HepG2 (cell line): ENCODE measurements around the gene ALPL. TPM values are rescaled to one million over a fixed set of nuclear protein-coding genes. Genes with fewer than 3 reads are reported as not detected.

Experiments used
- ATAC-seq: fragments of 200-7000 bp; cut with Tn5 transposase; 3 replicates; pipeline ENCODE4 v1.9.1; 2020; ENCODE audit warnings: mild to moderate bottlenecking, moderate library complexity
- BruUV-seq: library from RNA; stranded (reverse); fragments of 400-500 nt; replicated peaks from 2 replicates; lab custom pipeline; 2021; lab: Mats Ljungman, UMichigan
- CTCF ChIA-PET: fragments of 300-600 bp; formaldehyde crosslinking; extraction: SDS; loops from one replicate; lab custom pipeline; 2021; ENCODE audit warnings: low total read pairs, inconsistent platforms, low intra/inter-chr PET ratio; lab: Yijun Ruan, JAX
- POLR2A ChIA-PET: fragments of 350-600 bp; sonication (Branson Sonifier 250); formaldehyde crosslinking; loops from one replicate; lab custom pipeline; 2020; ENCODE audit warnings: antibody characterized with exemption, inconsistent platforms; lab: Yijun Ruan, JAX
- DNase-seq: peaks from one replicate; pipeline ENCODE4 v3.0.0-alpha.2; 2015; ENCODE audit warnings: low spot score
- FAIRE-seq: peaks from 3 replicates; lab custom pipeline; 2011; peaks lifted over from hg19 to GRCh38; lab: Jason Lieb, UNC
- H2AFZ ChIP-seq: one replicate; pipeline ENCODE4 v1.6.1; 2011; ENCODE audit warnings: low read length, inconsistent platforms
- H3K27ac ChIP-seq: fragments of 300-600 bp; 3 replicates; pipeline ENCODE4 v1.8.0; 2011; ENCODE audit warnings: mixed run types, mild to moderate bottlenecking, mixed read lengths, low read length, inconsistent platforms; ENCODE audit not compliant: insufficient read depth; ENCODE audit errors: extremely low read length
- H3K27me3 ChIP-seq, 2 experiments: fragments of 200-600 bp in 1 of 2; 2 replicates in 1 of 2; 3 replicates in 1 of 2; pipeline versions ENCODE4 v1.6.0 to v1.8.0; 2011; ENCODE audit warnings: low read length in 2 of 2, mild to moderate bottlenecking in 2 of 2, moderate library complexity in 2 of 2, inconsistent platforms in 1 of 2; ENCODE audit not compliant: insufficient read depth in 2 of 2, control insufficient read depth in 1 of 2
- H3K36me3 ChIP-seq, 2 experiments: fragments of 200-600 bp in 1 of 2; replicated peaks in 1 of 2; 2 replicates in 1 of 2; 3 replicates in 1 of 2; pipeline versions ENCODE4 v1.5.1 to v1.8.0; 2011; ENCODE audit warnings: low read length in 2 of 2, inconsistent platforms in 1 of 2; ENCODE audit not compliant: insufficient read depth in 2 of 2, control insufficient read depth in 1 of 2
- H3K4me1 ChIP-seq: 2 replicates; pipeline ENCODE4 v1.5.1; 2012; ENCODE audit warnings: low read length, inconsistent platforms; ENCODE audit not compliant: insufficient read depth
- H3K4me2 ChIP-seq: 2 replicates; pipeline ENCODE4 v1.6.0; 2011; ENCODE audit warnings: low read depth, low read length, inconsistent platforms
- H3K4me3 ChIP-seq, 3 experiments: fragments of 200-600 bp in 1 of 3; sonication (generic), shearing (Covaris generic) in 1 of 3; replicated peaks in 1 of 3; 2 replicates each; pipeline ENCODE4 v1.5.1; 2011 to 2016; ENCODE audit warnings: low read length in 3 of 3, inconsistent platforms in 2 of 3, low read depth in 2 of 3, mild to moderate bottlenecking in 2 of 3, control low read depth in 1 of 3, mixed read lengths in 1 of 3; ENCODE audit not compliant: insufficient read depth in 1 of 3
- H3K79me2 ChIP-seq: one replicate; pipeline ENCODE4 v1.6.1; 2011; ENCODE audit warnings: low read length, inconsistent platforms; ENCODE audit not compliant: insufficient read depth
- H3K9ac ChIP-seq: 2 replicates; pipeline ENCODE4 v1.6.0; 2011; ENCODE audit warnings: mild to moderate bottlenecking, low read depth, low read length, inconsistent platforms; ENCODE audit not compliant: insufficient read depth
- H3K9me3 ChIP-seq: 2 replicates; pipeline ENCODE4 v1.5.1; 2012; ENCODE audit warnings: mild to moderate bottlenecking, low read length
- H4K20me1 ChIP-seq: 2 replicates; pipeline ENCODE4 v1.6.0; 2011; ENCODE audit warnings: inconsistent platforms, mild to moderate bottlenecking, low read length, moderate library complexity; ENCODE audit not compliant: insufficient read depth
- BHLHE40 ChIP-seq: IDR thresholded peaks from 2 replicates; pipeline ENCODE4 v1.6.1; 2011; ENCODE audit warnings: low read length, improper control_type of control experiment
- GABPB1 ChIP-seq: IDR thresholded peaks from 2 replicates; pipeline ENCODE4 v1.6.1; 2016; ENCODE audit warnings: mild to moderate bottlenecking, missing genetic modification reagents, moderate library complexity, missing compliant biosample characterization
- HIC2 ChIP-seq: sonication (generic); formaldehyde crosslinking; IDR thresholded peaks from 2 replicates; pipeline ENCODE4 v1.9.0; 2022; ENCODE audit warnings: low read depth, missing genetic modification reagents
- HMG20B ChIP-seq: conservative IDR thresholded peaks from 2 replicates; pipeline ENCODE4 v1.6.1; 2016; ENCODE audit warnings: missing genetic modification reagents, missing compliant biosample characterization
- MAF1 ChIP-seq: sonication (generic); formaldehyde crosslinking; IDR thresholded peaks from 2 replicates; pipeline ENCODE4 v1.5.0; 2020; ENCODE audit warnings: missing genetic modification reagents, borderline replicate concordance
- MAFK ChIP-seq, 2 experiments: IDR thresholded peaks in 1 of 2; conservative IDR thresholded peaks in 1 of 2; 2 replicates each; pipeline ENCODE4 v1.6.1; 2011; ENCODE audit warnings: improper control_type of control experiment in 2 of 2, low read length in 2 of 2
- POLR2A ChIP-seq, 2 experiments: IDR thresholded peaks; 2 replicates each; pipeline ENCODE4 v1.6.1; 2011; ENCODE audit warnings: low read depth in 2 of 2, low read length in 2 of 2, mild to moderate bottlenecking in 1 of 2, moderate library complexity in 1 of 2; ENCODE audit not compliant: insufficient read depth in 1 of 2
- PRDM15 ChIP-seq: sonication (generic); formaldehyde crosslinking; IDR thresholded peaks from 2 replicates; pipeline ENCODE4 v1.4.0; 2020; ENCODE audit warnings: missing genetic modification reagents
- REL ChIP-seq: sonication (generic); formaldehyde crosslinking; conservative IDR thresholded peaks from 2 replicates; pipeline ENCODE4 v1.8.0; 2022; ENCODE audit warnings: mild to moderate bottlenecking, missing genetic modification reagents, moderate library complexity
- SP2 ChIP-seq: sonication (generic); formaldehyde crosslinking; IDR thresholded peaks from 2 replicates; pipeline ENCODE4 v1.5.1; 2020; ENCODE audit warnings: mild to moderate bottlenecking, missing genetic modification reagents
- ZNF124 ChIP-seq: sonication (generic); formaldehyde crosslinking; IDR thresholded peaks from 2 replicates; pipeline ENCODE4 v1.4.0; 2020; ENCODE audit warnings: missing genetic modification reagents
- ZNF207 ChIP-seq: fragments of 450-650 bp; IDR thresholded peaks from 2 replicates; pipeline ENCODE4 v1.6.1; 2016; ENCODE audit warnings: antibody characterized with exemption, borderline replicate concordance
- ZNF431 ChIP-seq: sonication (generic); formaldehyde crosslinking; IDR thresholded peaks from 2 replicates; pipeline ENCODE4 v1.9.0; 2022; ENCODE audit warnings: missing genetic modification reagents, low read depth, mild to moderate bottlenecking, borderline replicate concordance
- ZNF44 ChIP-seq: sonication (generic); formaldehyde crosslinking; IDR thresholded peaks from 2 replicates; pipeline ENCODE4 v1.5.1; 2020; ENCODE audit warnings: mild to moderate bottlenecking, missing genetic modification reagents
- ZNF605 ChIP-seq: sonication (generic); formaldehyde crosslinking; IDR thresholded peaks from 2 replicates; pipeline ENCODE4 v1.8.0; 2022; ENCODE audit warnings: mild to moderate bottlenecking, missing genetic modification reagents
- ZNF607 ChIP-seq: sonication (generic); formaldehyde crosslinking; IDR thresholded peaks from 2 replicates; pipeline ENCODE4 v1.5.1; 2020; ENCODE audit warnings: missing genetic modification reagents, mild to moderate bottlenecking, borderline replicate concordance
- ZNF839 ChIP-seq: sonication (generic); formaldehyde crosslinking; IDR thresholded peaks from 2 replicates; pipeline ENCODE4 v1.4.0; 2020; ENCODE audit warnings: missing genetic modification reagents, mild to moderate bottlenecking, borderline replicate concordance
- ZSCAN22 ChIP-seq: sonication (generic); formaldehyde crosslinking; IDR thresholded peaks from 2 replicates; pipeline ENCODE4 v1.4.0; 2020; ENCODE audit warnings: mild to moderate bottlenecking, missing genetic modification reagents
- WGBS: methylation state at CpG from one replicate; pipeline ENCODE4 v1.1.6; 2017; ENCODE audit warnings: low lambda C conversion rate; 5-methylcytosine and 5-hydroxymethylcytosine counted together
- in situ Hi-C: cut with HindIII; loops from 2 replicates; pipeline ENCODE4 v1.10.0; 2017; ENCODE audit warnings: low pct_unique_long_range_greater_than_20kb; ENCODE audit not compliant: extremely low pct_ligation_motif_present
- intact Hi-C: fragments of 100-400 bp; cut with micrococcal nuclease; formaldehyde crosslinking; loops from one replicate; pipeline ENCODE4 v1.10.0; 2022; ENCODE audit not compliant: unreplicated experiment
- polyA plus RNA-seq, 8 experiments: library from polyadenylated mRNA; depleted of rRNA in 3 of 8; stranded (reverse) in 7 of 8; unstranded in 1 of 8; fragments of >200 nt; fragmentation: Illumina TruSeq in 4 of 8; extraction: Trizol in 4 of 8; gene quantifications; 2 replicates each; pipeline versions ENCODE4 v1.2.1 to v1.2.3, GENCODE V29; 2011 to 2016; ENCODE audit warnings: low read depth in 4 of 8, missing spikeins in 1 of 8, mixed read lengths in 1 of 8; ENCODE audit not compliant: insufficient read depth in 1 of 8
- total RNA-seq, 5 experiments: library from RNA; depleted of rRNA; stranded (reverse); fragments of >200 nt; fragmentation: Illumina TruSeq; extraction: Trizol; gene quantifications; 2 replicates each; pipeline ENCODE4 v1.2.3, GENCODE V29; 2016; ENCODE audit warnings: low read depth in 1 of 5
- TF ChIP-seq, protein P1 (sequence below): sonication (generic); formaldehyde crosslinking; IDR thresholded peaks from 2 replicates; pipeline ENCODE4 v1.4.0; 2020; ENCODE audit warnings: missing genetic modification reagents

The ALPL gene
- total and polyA plus RNA-seq, 2 of the 13 experiments (the other 11 are each of a cell fraction or from before 2014, with no cell fraction given): 0.12 TPM; not detected in 1

DNA sequence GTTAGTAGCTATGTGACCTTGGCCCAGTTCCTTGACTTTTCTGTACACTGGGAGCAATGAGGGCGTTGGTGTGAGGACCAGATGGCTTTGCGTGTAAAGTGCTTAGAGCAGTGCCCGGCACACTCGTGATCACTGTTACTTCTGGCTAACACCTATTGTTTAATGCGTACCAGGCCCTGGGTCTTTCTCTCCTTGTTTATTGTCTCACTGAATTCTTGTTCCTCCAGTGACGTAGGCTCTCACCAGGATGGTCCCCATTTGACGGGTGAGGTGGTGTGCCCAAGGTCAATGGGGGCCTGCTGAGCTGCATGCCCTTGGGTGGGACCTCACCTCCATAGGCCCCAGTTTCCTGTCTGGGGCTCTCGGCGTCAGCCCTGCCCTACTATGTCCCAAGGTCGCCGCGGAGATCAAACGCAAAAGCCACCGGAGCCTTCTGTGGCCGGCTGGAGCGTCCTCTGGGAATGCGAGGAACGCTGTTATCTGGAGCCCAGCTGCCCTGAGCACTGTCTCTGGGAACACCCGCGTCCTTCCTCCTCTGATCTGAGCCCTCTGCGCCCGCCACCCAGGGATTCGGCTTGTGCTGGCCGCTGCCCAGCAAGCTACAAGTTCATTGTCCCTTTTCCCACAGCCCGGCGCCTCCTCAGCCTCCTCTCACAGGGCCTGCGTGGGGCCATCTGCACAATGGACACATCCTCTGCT lies 28.9 kb downstream of the ALPL start (continued):
- TF ChIP-seq PRDM15: no peak
- no peak for TF ChIP-seq ZNF607 (CRISPR knock-in tag)
- TF ChIP-seq ZNF605: 0 out of 2 replicates have a peak, but pooled peaks have one; percentile 38
- no peak for TF ChIP-seq SP2 (CRISPR knock-in tag)
- no peak for TF ChIP-seq ZNF207
- no peak for TF ChIP-seq MAFK (conservative IDR thresholded peaks at IDR 0.05 in 1 of 2, IDR thresholded peaks at IDR 0.05 in 1 of 2; ENCODE audit: low read length in 2 of 2)
- no peak for TF ChIP-seq MAF1
- no peak for TF ChIP-seq REL (CRISPR knock-in tag)
- TF ChIP-seq GABPB1 (CRISPR knock-in tag): peak; percentile 62
- TF ChIP-seq, all 625 proteins: peak for 80

GRCh38 chr1:21539933-21540332 lies 30.7 kb downstream of the ALPL start:
- CTCF ChIA-PET: no interaction called here
- POLR2A ChIA-PET: no interaction called here
- Histone ChIP-seq H3K36me3 (no peaks in the 10 kb centered on the region), H2AFZ (no peak overlapping the region), H3K27ac (no peak overlapping the region), H4K20me1 (no peaks in the 10 kb centered on the region), H3K9me3 (no peaks in the 10 kb centered on the region), H3K4me1 (peaks cover 27% of the 10 kb centered on the region), H3K27me3 (peaks cover 1 to 35% of the 10 kb centered on the region in 2 experiments; a peak in 3 of 5 replicates), H3K9ac (no peak overlapping the region), H3K79me2 (no peaks in the 10 kb centered on the region), H3K4me2 (no peak overlapping the region), H3K4me3 (no peak overlapping the region)
- intact Hi-C loops: no loop called here
- BruUV-seq: no TSS peak
- WGBS: 49% methylated on average over 11 of the region's 13 CpGs
- in situ Hi-C loops: no loop called here
- no peak for FAIRE-seq
- DNase-seq: peak; percentile 31
- peak; percentile 62 for ATAC-seq
- TF ChIP-seq ZNF124 (no peak), ZNF839 (no peak), HIC2 (CRISPR knock-in tag) (0 out of 2 replicates have a peak, but pooled peaks have one; percentile 32), ZSCAN22 (CRISPR knock-in tag) (no peak), BHLHE40 (no peak), HMG20B (no peak), ZNF44 (CRISPR knock-in tag) (no peak), ZNF431 (CRISPR knock-in tag) (no peak), POLR2A (IDR thresholded peaks at IDR 0.05; ENCODE audit: insufficient read depth in 1 of 2, low read depth in 2 of 2, low read length in 2 of 2) (no peak)
- TF ChIP-seq, protein P1, sequence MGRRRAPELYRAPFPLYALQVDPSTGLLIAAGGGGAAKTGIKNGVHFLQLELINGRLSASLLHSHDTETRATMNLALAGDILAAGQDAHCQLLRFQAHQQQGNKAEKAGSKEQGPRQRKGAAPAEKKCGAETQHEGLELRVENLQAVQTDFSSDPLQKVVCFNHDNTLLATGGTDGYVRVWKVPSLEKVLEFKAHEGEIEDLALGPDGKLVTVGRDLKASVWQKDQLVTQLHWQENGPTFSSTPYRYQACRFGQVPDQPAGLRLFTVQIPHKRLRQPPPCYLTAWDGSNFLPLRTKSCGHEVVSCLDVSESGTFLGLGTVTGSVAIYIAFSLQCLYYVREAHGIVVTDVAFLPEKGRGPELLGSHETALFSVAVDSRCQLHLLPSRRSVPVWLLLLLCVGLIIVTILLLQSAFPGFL: no peak
